ENCODE results near the gene IRF5. TPM values are rescaled to one million over a fixed set of nuclear protein-coding genes. Genes with fewer than 3 reads are reported as not detected.

The IRF5 gene
- total RNA-seq, 1 donor from 2014 or later = not detected

GRCh38 chr7:128919881-128920799 is 17.6 kb upstream of the IRF5 start:
- no peak for DNase-seq (ENCODE audit: low read depth in 2 of 2)

DNA sequence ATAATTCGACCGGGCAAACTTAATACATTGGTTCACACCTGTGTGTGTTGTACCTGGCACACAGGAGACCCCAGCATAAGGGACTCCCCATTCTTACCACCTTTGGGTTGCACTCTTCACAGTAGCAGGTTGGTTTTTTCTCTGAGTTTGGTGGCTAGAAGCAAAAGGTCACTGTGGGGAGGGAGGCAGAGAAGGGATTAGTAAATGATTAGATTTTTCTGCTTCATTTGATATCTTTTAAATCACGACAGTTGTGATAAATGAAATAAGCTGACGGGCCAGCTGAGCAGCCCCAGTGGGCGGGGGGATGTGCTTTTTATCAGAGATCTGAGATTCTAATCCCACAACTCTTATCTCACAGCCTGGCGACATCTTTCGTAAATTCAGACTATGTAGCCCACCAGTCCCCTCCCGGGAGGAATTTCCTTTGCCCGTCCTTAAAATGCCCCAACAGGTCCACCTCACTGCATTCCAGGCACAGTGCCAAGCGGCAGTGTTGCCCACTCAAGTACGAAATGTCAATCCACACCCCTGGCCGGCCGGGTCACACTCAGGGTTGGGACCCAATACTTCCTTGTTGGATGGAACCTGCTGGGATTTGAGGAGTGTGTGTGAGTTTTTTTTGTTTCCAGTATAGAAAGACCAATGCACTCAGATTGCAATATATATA is 16.7 kb upstream of the IRF5 start:
- no peak for DNase-seq (ENCODE audit: low read depth in 2 of 2)

DNA sequence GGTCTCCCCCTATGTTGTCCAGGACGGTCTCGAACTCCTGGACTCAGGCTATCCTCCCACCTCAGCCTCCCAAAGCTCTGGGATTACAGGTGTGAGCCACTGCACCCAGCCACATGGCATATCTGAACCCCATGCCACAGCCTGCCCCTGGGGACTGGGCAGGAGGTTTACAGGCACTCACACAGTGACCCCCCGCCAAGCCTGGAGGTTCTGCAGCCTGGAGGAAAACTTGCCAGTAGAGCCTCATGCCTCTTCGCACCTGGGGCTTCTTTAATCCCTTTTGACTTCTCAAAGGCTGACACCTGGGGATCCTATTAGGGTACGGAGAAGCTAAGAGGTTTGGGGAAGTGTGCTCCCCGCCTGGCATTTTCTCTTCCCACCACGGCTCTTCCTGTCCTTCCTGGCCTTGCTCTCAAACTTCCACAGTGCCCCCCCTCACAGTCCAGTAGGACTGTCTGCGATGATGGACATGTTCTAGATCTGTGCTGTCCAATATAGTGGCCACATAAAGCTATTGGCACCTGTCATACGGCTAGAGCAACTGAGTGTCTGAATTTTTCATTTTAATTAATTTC is 15.8 kb upstream of the IRF5 start:
- DNase-seq (ENCODE audit: low read depth in 2 of 2) = no peak

DNA sequence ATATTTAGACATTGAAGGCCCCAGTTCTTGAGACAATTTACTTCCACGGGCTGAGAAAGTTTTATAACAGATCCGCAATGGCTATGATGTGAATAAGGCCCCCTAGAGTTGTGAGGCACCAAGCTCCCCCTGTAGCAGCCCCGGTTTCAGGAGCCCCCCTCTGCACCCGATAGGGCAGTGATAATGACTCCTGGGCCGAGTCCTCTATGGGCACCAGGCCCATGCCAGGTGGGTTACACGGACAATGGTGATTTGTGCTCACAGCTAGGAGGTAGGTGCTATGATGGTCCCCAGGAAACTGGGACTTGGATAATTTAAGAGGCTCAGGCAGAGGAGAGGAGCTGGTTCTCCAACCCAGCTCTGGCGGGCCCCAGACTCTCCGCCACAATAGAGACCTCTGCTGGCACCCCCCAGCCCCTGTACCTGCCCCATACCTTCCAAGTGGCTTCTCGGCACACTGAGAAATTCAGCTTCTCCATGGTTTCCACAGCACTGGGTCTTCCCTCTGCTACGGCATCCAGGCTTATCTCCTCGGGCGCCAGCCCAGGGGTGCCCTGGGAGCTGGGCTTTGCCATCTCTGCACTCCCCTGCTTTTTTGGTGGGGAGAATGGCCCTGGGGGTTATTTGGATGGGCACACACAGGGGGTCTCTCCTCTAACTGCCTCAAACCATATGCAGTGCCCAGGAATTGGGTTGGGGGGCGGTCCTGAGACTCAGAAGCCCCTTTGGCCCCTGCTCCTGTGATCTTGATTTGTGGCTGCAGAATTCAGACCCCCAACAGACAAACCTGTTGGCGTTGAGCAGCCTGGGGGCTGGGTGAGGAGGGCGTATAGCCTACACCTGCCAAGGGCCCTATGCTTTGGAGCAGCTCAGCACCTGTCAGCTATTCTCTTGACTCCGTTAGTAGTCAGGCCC is 15.0 kb upstream of the IRF5 start:
- no peak for DNase-seq (ENCODE audit: low read depth in 2 of 2)

DNA sequence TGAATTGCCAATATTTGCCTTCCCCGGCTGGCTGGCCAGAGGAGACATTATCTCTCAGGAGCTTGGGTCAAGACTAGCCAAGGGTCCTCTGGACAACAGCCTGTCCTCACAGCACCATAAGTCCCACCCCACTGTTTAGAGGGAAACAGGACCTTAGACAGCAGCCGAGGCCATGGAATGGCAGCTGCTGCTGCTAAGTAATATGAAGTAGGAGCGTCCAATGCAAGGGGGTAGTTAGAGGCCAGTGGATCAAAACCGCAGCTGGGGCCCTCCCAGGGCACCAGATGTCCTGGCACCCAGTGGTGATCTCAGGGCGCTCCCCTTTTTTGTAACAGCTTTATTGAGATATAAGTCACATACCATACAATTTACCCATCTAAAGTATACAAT is 14.3 kb upstream of the IRF5 start:
- DNase-seq (ENCODE audit: low read depth in 2 of 2) = no peak

GRCh38 chr7:128924707-128925588 is 12.8 kb upstream of the IRF5 start:
- no peak for DNase-seq (ENCODE audit: low read depth in 2 of 2)

DNA sequence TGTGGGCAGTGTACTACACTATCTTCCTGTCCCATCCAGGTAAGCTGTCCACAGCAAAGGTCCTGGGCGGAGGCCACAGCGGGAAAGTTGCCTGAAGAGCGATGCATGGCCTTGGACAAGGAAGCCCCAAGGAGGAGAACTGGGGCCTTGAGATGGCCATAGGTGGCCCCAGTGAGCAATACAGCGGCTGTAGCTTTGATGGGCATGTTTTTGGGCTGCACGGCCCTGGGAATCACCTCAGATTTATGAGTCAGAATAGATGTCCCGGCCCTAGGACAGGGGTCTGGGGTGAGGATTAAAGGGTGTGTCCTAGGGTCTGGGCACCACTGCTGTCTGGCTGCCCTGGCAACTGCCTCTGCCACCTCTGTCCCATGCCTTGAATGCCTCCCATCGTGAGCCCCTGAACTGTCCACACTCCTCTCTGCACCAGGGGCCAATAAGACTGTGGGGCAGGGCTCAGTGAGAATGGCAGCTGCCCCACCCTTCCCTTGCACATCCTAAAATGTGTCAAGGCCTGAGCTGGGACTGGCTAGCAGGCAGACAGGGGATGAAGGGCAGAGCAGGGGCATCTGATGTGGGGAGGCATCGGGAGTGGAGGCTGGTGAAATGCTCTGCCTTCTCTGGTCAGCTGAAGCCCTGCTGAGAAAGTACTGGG is 9.4 kb upstream of the IRF5 start:
- DNase-seq (ENCODE audit: low read depth in 2 of 2) = no peak

DNA sequence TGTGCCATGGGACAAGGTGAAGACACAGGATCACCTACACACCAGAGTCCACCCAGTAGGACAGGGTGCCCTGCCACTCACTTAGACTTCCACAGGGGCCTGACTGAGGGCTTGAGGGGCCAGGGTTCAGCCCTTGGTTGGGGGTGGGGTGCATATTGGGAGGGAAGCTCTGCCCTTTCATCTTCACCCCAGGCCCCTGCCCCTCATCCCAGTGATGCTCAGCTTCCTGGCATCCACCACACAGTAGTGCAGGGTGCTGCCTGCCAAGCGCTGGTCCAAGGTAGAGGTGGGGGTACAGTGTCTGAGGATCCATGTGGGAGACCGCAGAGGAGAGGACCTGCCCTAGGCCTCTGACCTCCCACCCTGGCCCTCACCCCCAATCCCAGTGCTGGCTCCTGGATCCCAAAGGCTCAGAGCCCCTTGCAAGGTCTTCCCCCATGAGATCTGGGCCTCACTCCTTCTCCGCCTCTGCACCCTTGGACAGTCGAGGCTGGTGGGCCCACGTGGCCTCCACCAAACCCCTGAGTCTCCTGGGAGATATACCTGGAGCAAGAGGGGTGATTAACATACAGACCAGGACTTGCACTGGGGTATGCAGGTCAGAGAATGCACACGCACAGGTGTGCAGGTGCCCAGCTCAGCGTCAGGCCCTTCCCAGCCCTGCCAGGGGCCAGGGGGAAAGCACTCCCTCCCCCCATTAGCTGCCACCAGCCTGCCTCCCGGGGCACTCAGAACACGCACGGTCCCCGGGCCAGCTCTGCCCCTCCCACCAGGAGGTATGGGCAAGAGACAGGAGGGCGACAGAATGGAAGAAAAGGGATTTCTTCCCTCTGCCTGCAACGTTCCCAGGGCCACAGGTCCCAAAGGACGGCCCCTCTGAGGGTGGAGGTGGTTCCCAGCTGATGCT is 8.6 kb upstream of the IRF5 start:
- DNase-seq (ENCODE audit: low read depth in 2 of 2) = no peak

- DNase-seq (ENCODE audit: low read depth in 2 of 2) = no peak
Measured at GRCh38 chr7:128931190-128931798, 6.4 kb upstream of the IRF5 start.

GRCh38 chr7:128931965-128932861 is 5.5 kb upstream of the IRF5 start:
- DNase-seq (ENCODE audit: low read depth in 2 of 2) = no peak

GRCh38 chr7:128932862-128933179 is 4.9 kb upstream of the IRF5 start:
- DNase-seq (ENCODE audit: low read depth in 2 of 2) = no peak

GRCh38 chr7:128933180-128933891 is 4.4 kb upstream of the IRF5 start:
- DNase-seq (ENCODE audit: low read depth in 2 of 2) = no peak

DNA sequence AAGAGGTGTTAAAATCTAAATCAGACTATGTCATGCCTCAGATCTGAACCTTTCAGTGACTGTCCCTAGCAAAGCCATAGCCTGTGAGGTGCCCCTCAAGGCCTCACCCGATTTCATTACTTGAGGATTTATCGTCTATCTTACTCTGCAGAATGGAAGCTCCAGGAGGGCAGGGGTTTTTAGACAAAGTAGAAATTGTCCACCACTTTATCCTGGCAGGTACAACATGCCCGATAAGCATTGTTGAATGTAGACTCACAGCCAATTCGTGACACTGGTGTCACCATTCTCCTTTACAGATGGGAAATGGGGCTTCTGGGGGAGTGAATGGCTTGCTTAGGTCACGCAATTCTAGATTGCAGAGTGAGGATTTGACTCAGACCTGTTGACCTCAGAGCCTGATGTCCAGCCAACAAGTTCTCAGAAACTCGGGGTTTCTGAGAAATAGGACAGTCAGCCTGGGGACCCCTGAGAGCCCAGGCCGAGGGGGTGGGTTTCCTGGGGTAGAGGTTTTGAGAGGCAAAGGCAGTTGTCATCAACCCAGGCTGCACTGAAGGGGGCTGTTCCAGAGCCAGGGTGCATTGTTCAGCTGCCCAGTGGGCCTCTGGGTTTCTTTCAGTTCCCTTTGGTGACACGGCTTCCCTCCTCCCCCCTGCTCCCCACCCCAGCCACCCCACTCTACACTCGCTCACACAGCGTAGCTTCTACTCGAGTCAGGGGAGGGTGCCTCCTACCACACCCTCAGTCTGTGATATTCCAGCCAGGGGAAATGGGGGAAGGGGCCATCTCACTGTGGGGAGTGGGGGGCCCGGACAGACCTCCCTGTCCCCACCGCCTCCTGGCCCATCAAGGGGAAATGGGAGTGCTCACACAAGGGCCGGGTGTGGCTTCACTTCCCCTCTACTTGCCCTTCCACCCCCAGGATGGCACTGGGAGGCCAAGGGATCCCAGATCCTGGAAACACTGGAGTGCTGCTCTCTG is 3.1 kb upstream of the IRF5 start:
- no peak for DNase-seq (ENCODE audit: low read depth in 2 of 2)

DNA sequence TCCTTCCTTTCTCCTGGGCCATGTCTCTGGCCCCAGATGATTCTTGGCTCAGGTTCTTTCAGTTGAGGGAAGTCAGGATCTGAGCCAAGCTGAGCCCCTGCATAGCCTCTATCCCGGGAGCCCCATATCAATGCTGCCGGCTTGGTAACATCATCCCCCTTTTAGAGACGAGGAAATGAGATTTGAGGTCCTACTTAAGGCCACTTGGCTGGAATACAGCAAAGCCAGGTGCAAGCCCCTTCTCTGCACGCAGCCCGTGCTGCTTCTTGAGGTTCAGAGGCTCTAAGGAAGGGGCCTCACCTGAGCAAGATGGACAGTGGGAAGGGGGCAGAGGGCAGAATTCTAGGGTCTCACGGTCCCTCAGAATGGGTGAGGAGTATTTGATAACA is 2.4 kb upstream of the IRF5 start:
- no peak for DNase-seq (ENCODE audit: low read depth in 2 of 2)

DNA sequence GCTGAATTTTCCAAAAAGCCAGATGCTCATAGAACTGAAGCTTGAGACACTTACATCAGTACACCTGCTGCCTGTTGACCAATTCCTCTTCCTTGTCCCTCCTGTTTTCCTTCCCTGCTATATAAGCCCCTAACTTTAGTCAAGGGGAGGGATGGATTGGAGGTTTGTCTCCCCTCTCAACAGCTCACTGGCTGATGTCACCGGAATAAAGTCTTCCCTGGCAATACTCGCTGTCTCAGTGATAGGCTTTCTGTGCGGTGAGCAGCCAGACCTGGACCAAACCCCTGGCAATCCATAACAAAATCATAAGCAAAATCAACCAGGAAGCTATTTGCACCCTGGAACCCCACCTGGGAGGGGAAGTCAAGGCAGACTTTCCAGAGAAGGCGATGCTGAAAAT is 929 bp upstream of the IRF5 start:
- DNase-seq (ENCODE audit: low read depth in 2 of 2) = no peak

- DNase-seq (ENCODE audit: low read depth in 2 of 2) = no peak
Measured at GRCh38 chr7:128937271-128937646, 468 bp upstream of the IRF5 start.

All from lung microvascular endothelial cell (primary cell).